DOHH2 (cell line): ENCODE measurements around the gene BANK1.

Experiments
- H3F3A ChIP-seq: fragments of 200-600 bp; sonication (generic), shearing (Covaris generic); 2 replicates; pipeline ENCODE4 v1.6.0; 2016; ENCODE audit warnings: antibody characterized with exemption, mild to moderate bottlenecking; ENCODE audit not compliant: control insufficient read depth, insufficient read depth
- H3K27ac ChIP-seq: fragments of 200-600 bp; sonication (generic); 2 replicates; pipeline ENCODE4 v1.5.1; 2014; ENCODE audit warnings: low read depth, mild to moderate bottlenecking, low read length, moderate library complexity
- H3K27me3 ChIP-seq: fragments of 200-600 bp; sonication (generic); 2 replicates; pipeline ENCODE4 v1.6.1; 2014; ENCODE audit warnings: mild to moderate bottlenecking, low read length, mixed read lengths; ENCODE audit not compliant: control insufficient read depth
- H3K36me3 ChIP-seq: fragments of 200-600 bp; sonication (generic); 2 replicates; pipeline ENCODE4 v1.6.1; 2014; ENCODE audit warnings: mild to moderate bottlenecking, low read length, moderate library complexity, mixed read lengths; ENCODE audit not compliant: control insufficient read depth
- H3K4me1 ChIP-seq: fragments of 200-600 bp; sonication (generic); 2 replicates; pipeline ENCODE4 v1.6.1; 2014; ENCODE audit warnings: mild to moderate bottlenecking, low read length, mixed read lengths; ENCODE audit not compliant: control insufficient read depth
- H3K4me2 ChIP-seq: fragments of 200-600 bp; sonication (generic); 2 replicates; pipeline ENCODE4 v1.6.0; 2014; ENCODE audit warnings: mild to moderate bottlenecking, low read length, moderate library complexity
- H3K4me3 ChIP-seq: fragments of 200-600 bp; sonication (generic); 2 replicates; pipeline ENCODE4 v1.5.1; 2014; ENCODE audit warnings: mild to moderate bottlenecking, low read length, mixed read lengths
- H3K79me2 ChIP-seq: fragments of 200-600 bp; sonication (generic); 2 replicates; pipeline ENCODE4 v1.6.1; 2014; ENCODE audit warnings: mild to moderate bottlenecking, low read length, mixed read lengths; ENCODE audit not compliant: control insufficient read depth
- H3K9me2 ChIP-seq: fragments of 200-600 bp; sonication (generic); replicated peaks from 2 replicates; pipeline ENCODE4 v1.6.1; 2014; ENCODE audit warnings: mild to moderate bottlenecking, low read length, mixed read lengths; ENCODE audit not compliant: control insufficient read depth
- H3K9me3 ChIP-seq: fragments of 200-600 bp; sonication (generic); 2 replicates; pipeline ENCODE4 v1.6.1; 2014; ENCODE audit warnings: antibody characterized with exemption, low read length, mixed read lengths; ENCODE audit not compliant: control insufficient read depth, insufficient read depth
- H4K20me1 ChIP-seq: fragments of 200-600 bp; sonication (generic); 2 replicates; pipeline ENCODE4 v1.6.0; 2014; ENCODE audit warnings: low read depth, mild to moderate bottlenecking, antibody characterized with exemption, low read length, moderate library complexity; ENCODE audit not compliant: control insufficient read depth, insufficient read depth
- CTCF ChIP-seq: fragments of 200-600 bp; sonication (generic); IDR thresholded peaks from one replicate; pipeline ENCODE4 v1.5.1; 2014; ENCODE audit warnings: antibody characterized with exemption, mild to moderate bottlenecking, low read depth, low read length; ENCODE audit not compliant: poor library complexity, severe bottlenecking
- EZH2phosphoT487 ChIP-seq: fragments of 200-600 bp; sonication (generic); IDR thresholded peaks from 2 replicates; pipeline ENCODE4 v1.6.1; 2017; ENCODE audit warnings: borderline replicate concordance, mild to moderate bottlenecking, antibody characterized with exemption, low read length, moderate library complexity, mixed read lengths

Gene BANK1

GRCh38 chr4:102027961-102028360, 237.4 kb downstream of the BANK1 start:
- Histone ChIP-seq H3K4me3 (no peak overlapping the region), H3F3A (no peaks in the 10 kb centered on the region), H3K79me2 (no peaks in the 10 kb centered on the region), H3K4me2 (no peak overlapping the region), H3K27ac (no peak overlapping the region), H3K9me2 (no peaks in the 10 kb centered on the region), H4K20me1 (no peaks in the 10 kb centered on the region), H3K4me1 (no peaks in the 10 kb centered on the region), H3K36me3 (no peaks in the 10 kb centered on the region), H3K27me3 (no peaks in the 10 kb centered on the region), H3K9me3 (no peaks in the 10 kb centered on the region)
- TF ChIP-seq CTCF (no peak), EZH2phosphoT487 (no peak)

DNA sequence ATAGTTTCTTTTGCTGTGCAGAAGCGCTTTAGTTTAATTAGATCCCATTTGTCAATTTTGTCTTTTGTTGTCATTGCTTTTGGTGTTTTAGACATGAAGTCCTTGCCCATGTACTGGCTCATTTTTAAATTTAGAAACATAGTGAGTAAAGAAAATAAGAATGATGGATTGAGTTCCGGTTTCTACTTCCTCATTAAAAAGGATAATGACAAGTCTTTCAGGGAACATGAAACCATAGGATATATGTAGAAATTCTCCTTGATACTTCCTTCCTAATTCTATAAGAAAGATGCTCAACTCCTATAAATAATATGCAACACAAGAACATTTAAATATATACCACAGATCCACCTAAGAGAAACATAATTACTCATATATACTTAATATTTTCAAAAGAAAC, 240.9 kb downstream of the BANK1 start:
- no peak for TF ChIP-seq CTCF
- no peak for TF ChIP-seq EZH2phosphoT487
- H3F3A ChIP-seq, result no peaks in the 10 kb centered on the region
- no peaks in the 10 kb centered on the region for H3K79me2 ChIP-seq
- H3K4me1 ChIP-seq, result no peaks in the 10 kb centered on the region
- no peaks in the 10 kb centered on the region for H4K20me1 ChIP-seq
- no peaks in the 10 kb centered on the region for H3K9me2 ChIP-seq
- no peaks in the 10 kb centered on the region for H3K9me3 ChIP-seq
- no peak overlapping the region for H3K27ac ChIP-seq
- no peak overlapping the region for H3K4me2 ChIP-seq
- H3K36me3 ChIP-seq, result no peaks in the 10 kb centered on the region
- H3K4me3 ChIP-seq, result no peak overlapping the region
- H3K27me3 ChIP-seq, result no peaks in the 10 kb centered on the region

DNA sequence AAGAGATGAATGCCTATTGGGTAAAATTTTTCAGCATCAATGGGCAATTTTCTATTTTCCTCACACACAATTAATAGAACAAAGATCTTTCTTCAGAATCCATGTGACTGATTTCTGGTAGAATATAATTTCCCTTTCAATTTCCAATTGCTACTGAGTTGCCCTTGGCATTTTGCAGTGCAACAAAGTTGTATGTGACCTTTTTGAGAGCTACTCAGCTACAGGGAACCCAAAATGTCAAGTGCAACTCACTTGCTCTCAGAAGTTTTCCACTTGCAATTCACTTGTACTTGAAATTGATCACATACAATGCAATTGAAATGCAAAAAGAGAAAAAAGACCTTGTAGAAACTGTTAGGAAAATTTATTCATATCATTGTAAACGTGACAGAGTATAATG, 245.5 kb downstream of the BANK1 start:
- Histone ChIP-seq H3K4me3 (no peak overlapping the region), H3K36me3 (no peaks in the 10 kb centered on the region), H4K20me1 (no peaks in the 10 kb centered on the region), H3K9me3 (no peaks in the 10 kb centered on the region), H3K79me2 (no peaks in the 10 kb centered on the region), H3K4me2 (no peak overlapping the region), H3K9me2 (no peaks in the 10 kb centered on the region), H3K27me3 (no peaks in the 10 kb centered on the region), H3F3A (no peaks in the 10 kb centered on the region), H3K27ac (no peak overlapping the region), H3K4me1 (no peaks in the 10 kb centered on the region)
- TF ChIP-seq EZH2phosphoT487, result no peak
- no peak for TF ChIP-seq CTCF
